Left colon (tissue), 2 donors: Measurements from ENCODE around the gene HHAT. TPM values are rescaled to one million over a fixed set of nuclear protein-coding genes. Genes with fewer than 3 reads are reported as not detected.

ENCODE experiments used
- ATAC-seq: fragments of 200-7000 bp; cut with Tn5 transposase; one replicate; pipeline ENCODE4 v1.9.1; 2020; ENCODE audit warnings: mild to moderate bottlenecking, moderate library complexity
- DNase-seq, 2 donors: peaks; one replicate each; pipeline ENCODE4 v3.0.0-alpha.2; 2020
- intact Hi-C, 2 donors: fragments of 100-400 bp; cut with DNase I in 1 of 2; cut with micrococcal nuclease in 1 of 2; formaldehyde crosslinking; loops; one replicate each; pipeline versions ENCODE4 v1.11.2 to v1.14.0; 2022; cut with DNase I, micrococcal nuclease
- total RNA-seq, 2 donors: library from RNA; stranded (reverse); fragmentation: NEBNext Ultra II Directional; extraction: Animal tissue kit (Norgen Biotek cat#: 25700); gene quantifications; one replicate each; pipeline ENCODE4 v1.2.1, GENCODE V29; 2021
- donor health status: DM: no; HTN: no; CAD: no.
- donor health status: DM: yes; HTN: yes; CAD: no.

HHAT gene
- total RNA-seq, 2 donors from 2014 or later, result 4.6 to 6.8 TPM

GRCh38 chr1:210456731-210457255 lies 128.1 kb downstream of the HHAT start:
- intact Hi-C loops, result no loop called here
- ATAC-seq (no peak), DNase-seq (no peak)

- intact Hi-C loops, result no loop called here
- no peak for DNase-seq
- ATAC-seq, result no peak
Observed at GRCh38 chr1:210457568-210457967, 128.9 kb downstream of the HHAT start.

GRCh38 chr1:210464519-210465039 lies 135.9 kb downstream of the HHAT start:
- intact Hi-C loops, result no loop called here
- ATAC-seq (no peak), DNase-seq (no peak)

GRCh38 chr1:210465150-210465549 lies 136.4 kb downstream of the HHAT start:
- intact Hi-C loops, result no loop called here
- ATAC-seq, result no peak
- no peak for DNase-seq

- no peak for DNase-seq
- intact Hi-C loops, result no loop called here
- ATAC-seq, result no peak
Observed at GRCh38 chr1:210467440-210468043, 138.8 kb downstream of the HHAT start.

GRCh38 chr1:210469441-210469840 lies 140.7 kb downstream of the HHAT start:
- ATAC-seq, result no peak
- no peak for DNase-seq
- intact Hi-C loops, result no loop called here

- intact Hi-C loops, result no loop called here
- ATAC-seq (no peak), DNase-seq (no peak)
Observed at GRCh38 chr1:210475321-210475720, 146.6 kb downstream of the HHAT start.

- no peak for DNase-seq
- no peak for ATAC-seq
- intact Hi-C loops, result no loop called here
Observed at GRCh38 chr1:210475806-210476205, 147.1 kb downstream of the HHAT start.

- intact Hi-C loops, result no loop called here
- ATAC-seq, result no peak
- DNase-seq, result no peak
Observed at GRCh38 chr1:210476730-210477129, 148.0 kb downstream of the HHAT start.

- ATAC-seq, result no peak
- intact Hi-C loops, result no loop called here
- no peak for DNase-seq
Observed at GRCh38 chr1:210477328-210477924, 148.7 kb downstream of the HHAT start.

- intact Hi-C loops, result no loop called here
- DNase-seq (no peak), ATAC-seq (no peak)
Observed at GRCh38 chr1:210478820-210479219, 150.1 kb downstream of the HHAT start.

- ATAC-seq (no peak), DNase-seq (no peak)
- intact Hi-C loops, result no loop called here
Observed at GRCh38 chr1:210482491-210482890, 153.8 kb downstream of the HHAT start.

GRCh38 chr1:210482945-210483617 lies 154.4 kb downstream of the HHAT start:
- intact Hi-C loops, result no loop called here
- ATAC-seq (no peak), DNase-seq (no peak)

GRCh38 chr1:210483821-210484220 lies 155.1 kb downstream of the HHAT start:
- intact Hi-C loops, result no loop called here
- DNase-seq, result no peak
- no peak for ATAC-seq

- intact Hi-C loops, result no loop called here
- ATAC-seq (no peak), DNase-seq (no peak)
Observed at GRCh38 chr1:210487021-210487420, 158.3 kb downstream of the HHAT start.

GRCh38 chr1:210489491-210489890 lies 160.8 kb downstream of the HHAT start:
- DNase-seq (no peak), ATAC-seq (no peak)
- intact Hi-C loops, result no loop called here

- no peak for DNase-seq
- intact Hi-C loops, result no loop called here
- no peak for ATAC-seq
Observed at GRCh38 chr1:210490781-210491180, 162.1 kb downstream of the HHAT start.

- intact Hi-C loops, result no loop called here
- no peak for DNase-seq
- no peak for ATAC-seq
Observed at GRCh38 chr1:210496063-210496462, 167.4 kb downstream of the HHAT start.

GRCh38 chr1:210499956-210500355 lies 171.3 kb downstream of the HHAT start:
- ATAC-seq (no peak), DNase-seq (no peak)
- intact Hi-C loops, result no loop called here

GRCh38 chr1:210500831-210501230 lies 172.1 kb downstream of the HHAT start:
- no peak for DNase-seq
- ATAC-seq, result no peak
- intact Hi-C loops, result no loop called here
